CD4-positive, alpha-beta T cell (primary cell): ENCODE results near the gene RGS10. TPM values are rescaled to one million over a fixed set of nuclear protein-coding genes. Genes with fewer than 3 reads are reported as not detected.

Experiments used
- ATAC-seq: fragments of 200-7000 bp; cut with Tn5 transposase; one replicate; pipeline ENCODE4 v1.10.0; 2022; ENCODE audit warnings: mild to moderate bottlenecking; ENCODE audit not compliant: poor library complexity
- CTCF ChIA-PET: fragments of 350-600 bp; sonication (Branson Sonifier 250); formaldehyde crosslinking; loops from one replicate; lab custom pipeline; 2021; ENCODE audit warnings: antibody characterized with exemption, inconsistent platforms; lab: Charles Lee
- POLR2A ChIA-PET: fragments of 350-600 bp; sonication (Branson Sonifier 250); formaldehyde crosslinking; loops from one replicate; lab custom pipeline; 2021; ENCODE audit warnings: antibody characterized with exemption, inconsistent platforms; lab: Charles Lee
- DNase-seq, 14 experiments: peaks; one replicate each; pipeline ENCODE4 v3.0.0-alpha.2; 2013 to 2020; ENCODE audit warnings: mixed read lengths in 2 of 14
- H3K27ac ChIP-seq, 2 donors: one replicate each; pipeline versions ENCODE4 v1.5.1 to v1.7.0; 2013; ENCODE audit warnings: low read length in 2 of 2, low read depth in 1 of 2, mild to moderate bottlenecking in 1 of 2
- H3K27me3 ChIP-seq, 2 experiments: 1 replicate in 1 of 2; 2 replicates in 1 of 2; pipeline versions ENCODE4 v1.6.1 to v1.7.0; 2013; ENCODE audit warnings: low read length in 2 of 2, control low read depth in 1 of 2, mild to moderate bottlenecking in 1 of 2, moderate library complexity in 1 of 2; ENCODE audit not compliant: insufficient read depth in 2 of 2, control insufficient read depth in 1 of 2
- H3K36me3 ChIP-seq: one replicate; pipeline ENCODE4 v1.6.1; 2013; ENCODE audit warnings: low read length, control low read depth; ENCODE audit not compliant: insufficient read depth
- H3K4me1 ChIP-seq: one replicate; pipeline ENCODE4 v1.6.1; 2013; ENCODE audit warnings: low read length, control low read depth; ENCODE audit not compliant: insufficient read depth
- H3K4me3 ChIP-seq: one replicate; pipeline ENCODE4 v1.5.1; 2013; ENCODE audit warnings: mild to moderate bottlenecking, low read length, moderate library complexity
- H3K9me3 ChIP-seq, 2 experiments: 1 replicate in 1 of 2; 2 replicates in 1 of 2; pipeline versions ENCODE4 v1.6.1 to v1.7.0; 2013; ENCODE audit warnings: low read length in 2 of 2, mild to moderate bottlenecking in 2 of 2, control low read depth in 1 of 2, moderate library complexity in 1 of 2; ENCODE audit not compliant: control insufficient read depth in 1 of 2, insufficient read depth in 1 of 2
- H3K27ac Mint-ChIP-seq: one replicate; pipeline ENCODE4 v1.8.0; 2020; ENCODE audit warnings: mixed read lengths
- H3K27me3 Mint-ChIP-seq: one replicate; pipeline ENCODE4 v1.8.0; 2021; ENCODE audit warnings: mixed read lengths
- H3K36me3 Mint-ChIP-seq: one replicate; pipeline ENCODE4 v1.8.0; 2021; ENCODE audit warnings: low read depth, mixed read lengths
- H3K4me1 Mint-ChIP-seq: one replicate; pipeline ENCODE4 v1.8.0; 2021; ENCODE audit warnings: low read depth, mixed read lengths
- H3K4me3 Mint-ChIP-seq: one replicate; pipeline ENCODE4 v1.8.0; 2020; ENCODE audit warnings: mild to moderate bottlenecking, mixed read lengths
- H3K9me3 Mint-ChIP-seq: one replicate; pipeline ENCODE4 v1.8.0; 2020; ENCODE audit warnings: mixed read lengths
- CTCF ChIP-seq: fragments of 200-600 bp; IDR thresholded peaks from one replicate; pipeline ENCODE4 v1.8.0; 2022; ENCODE audit warnings: antibody characterized with exemption, mild to moderate bottlenecking
- intact Hi-C, 2 experiments: fragments of 100-400 bp; cut with DNase I in 1 of 2; cut with micrococcal nuclease in 1 of 2; formaldehyde crosslinking; loops; one replicate each; pipeline versions ENCODE4 v1.15.1 to v1.9.0; 2023 to 2025; cut with DNase I, micrococcal nuclease
- polyA plus RNA-seq, 2 donors: library from polyadenylated mRNA; unstranded; fragments of 120-200 nt; gene quantifications; one replicate each; pipeline ENCODE4 v1.2.1, GENCODE V29; 2013
- total RNA-seq, 174 experiments: library from RNA in 2 of 174; stranded (reverse) in 2 of 174; gene quantifications; one replicate each; pipeline ENCODE4 v1.2.3 and lab custom pipeline; 2021 to 2026

The RGS10 gene
- total RNA-seq (100 to 1,000 TPM; 132 to 134 TPM), total RNA-seq (lab: John Stamatoyannopoulos, UW) (50.5 to 268 (median 107) reads per million in 172 experiments)
- polyA plus RNA-seq (2013, experiment 1 of 2), result 226 TPM
- polyA plus RNA-seq (2013, experiment 2 of 2), result 176 TPM

GRCh38 chr10:119542357-119542987, at the start of gene RGS10:
RGS10 (minus strand) TSS chr10:119542719; CDS start chr10:119542638, 81 bp downstream.
- peak within 1 kb of the TSS; percentile 92 for H3K4me3 ChIP-seq
- peak within 1 kb of the TSS; percentile 95 for H3K27ac Mint-ChIP-seq
- POLR2A ChIA-PET, result interaction anchor here (0.6 to 13.4 kb wide), 33 partner anchors 11 to 788 kb away, joined by 3 to 138 read pairs (median 7); partner anchors contain the start of genes BAG3, CACUL1, DENND10 and GRK5
- H3K4me3 Mint-ChIP-seq, result peak within 1 kb of the TSS; percentile 98
- CTCF ChIA-PET, result interaction anchor here (0.6 to 3.4 kb wide), 30 partner anchors 8 to 343 kb away, joined by 3 to 14 read pairs (median 5); partner anchors contain the start of gene GRK5
- H3K27ac ChIP-seq, result peak within 1 kb of the TSS; percentile 70 to 84
- H3K36me3 ChIP-seq, result no peaks in the 10 kb centered on the region
- intact Hi-C loops, result loop anchor here (1.0 to 5.0 kb wide), 13 partner anchors 26 to 364 kb away; partner anchors contain the start of genes BAG3 (in 2 of the 2), GRK5 (in 1 of the 2), INPP5F (in 1 of the 2) and PRDX3 (in 1 of the 2)
- H3K27me3 Mint-ChIP-seq, result no peaks in the 10 kb centered on the region
- H3K9me3 ChIP-seq, result no peaks in the 10 kb centered on the region
- ATAC-seq (peak; percentile 75), DNase-seq (peak; percentile 71 to 93 (median 88))
- no peaks in the 10 kb centered on the region for H3K9me3 Mint-ChIP-seq
- TF ChIP-seq CTCF, result no peak
- peaks cover 47% of the 10 kb centered on the region for H3K4me1 ChIP-seq
- H3K27me3 ChIP-seq, result no peaks in the 10 kb centered on the region
- H3K4me1 Mint-ChIP-seq, result peaks cover 48% of the 10 kb centered on the region
- H3K36me3 Mint-ChIP-seq, result peaks cover 26% of the 10 kb centered on the region

GRCh38 chr10:119588071-119588470, 45.6 kb upstream of the RGS10 start:
- Histone ChIP-seq H3K4me1 (peaks cover 7% of the 10 kb centered on the region), H3K36me3 (peaks cover 38% of the 10 kb centered on the region), H3K27me3 (no peaks in the 10 kb centered on the region), H3K27ac (no peak overlapping the region), H3K4me3 (no peak overlapping the region), H3K9me3 (no peaks in the 10 kb centered on the region)
- intact Hi-C loops, result no loop called here
- TF ChIP-seq CTCF, result no peak
- Mint-ChIP-seq H3K27ac (no peak overlapping the region), H3K4me3 (no peak overlapping the region), H3K27me3 (no peaks in the 10 kb centered on the region), H3K4me1 (peaks cover 44% of the 10 kb centered on the region), H3K36me3 (peaks cover 34% of the 10 kb centered on the region), H3K9me3 (no peaks in the 10 kb centered on the region)
- DNase-seq (no peak), ATAC-seq (no peak)
- POLR2A ChIA-PET, result no interaction called here
- CTCF ChIA-PET, result no interaction called here

- H3K4me3 Mint-ChIP-seq, result no peak overlapping the region
- DNase-seq (no peak), ATAC-seq (no peak)
- peaks cover 87% of the 10 kb centered on the region for H3K36me3 Mint-ChIP-seq
- Histone ChIP-seq H3K27ac (no peak overlapping the region), H3K27me3 (no peaks in the 10 kb centered on the region), H3K9me3 (no peaks in the 10 kb centered on the region), H3K4me1 (no peaks in the 10 kb centered on the region), H3K36me3 (peaks cover 79% of the 10 kb centered on the region), H3K4me3 (no peak overlapping the region)
- no peaks in the 10 kb centered on the region for H3K9me3 Mint-ChIP-seq
- no peak overlapping the region for H3K27ac Mint-ChIP-seq
- POLR2A ChIA-PET, result interaction anchor here (1.6 kb wide), 1 partner anchor 17 kb away, joined by 5 read pairs; no protein-coding TSS in a partner anchor
- no peak for TF ChIP-seq CTCF
- no peaks in the 10 kb centered on the region for H3K27me3 Mint-ChIP-seq
- CTCF ChIA-PET, result interaction anchor here (0.7 to 1.4 kb wide), 2 partner anchors 10 to 25 kb away, joined by 3 to 4 read pairs; no protein-coding TSS in a partner anchor
- peaks cover 34% of the 10 kb centered on the region for H3K4me1 Mint-ChIP-seq
- intact Hi-C loops, result no loop called here
Observed at GRCh38 chr10:119578355-119578754, 35.8 kb upstream of the RGS10 start.
